ENCODE data around the gene PI4KA. TPM values are rescaled to one million over a fixed set of nuclear protein-coding genes. Genes with fewer than 3 reads are reported as not detected.

Gene PI4KA
- total RNA-seq, 6 donors from 2014 or later = 68.6 to 251 (median 89.5) TPM

GRCh38 chr22:20818471-20818870 lies 40.1 kb downstream of the PI4KA start:
- Histone ChIP-seq H3K4me1 (no peaks in the 10 kb centered on the region), H3K9me3 (no peaks in the 10 kb centered on the region), H3K27ac (no peak overlapping the region), H3K4me3 (no peak overlapping the region), H3K27me3 (no peaks in the 10 kb centered on the region), H3K36me3 (peaks cover 17 to 93% (median 63%) of the 10 kb centered on the region in 4 donors)
- WGBS, 2 donors = 89 to 90% methylated on average over 3 of the region's 3 CpGs
- DNase-seq (no peak), ATAC-seq (ENCODE audit: low FRiP score in 2 of 2) (no peak)
- TF ChIP-seq POLR2A (IDR thresholded peaks at IDR 0.05) (no peak), POLR2AphosphoS5 (IDR thresholded peaks at IDR 0.05) (no peak), EP300 (IDR thresholded peaks at IDR 0.05) (no peak), CTCF (IDR thresholded peaks at IDR 0.05) (no peak)

GRCh38 chr22:20816559-20816958 lies 42.1 kb downstream of the PI4KA start:
- Histone ChIP-seq H3K27me3 (no peaks in the 10 kb centered on the region), H3K36me3 (peaks cover 23 to 97% (median 68%) of the 10 kb centered on the region in 4 donors), H3K9me3 (no peaks in the 10 kb centered on the region), H3K27ac (no peak overlapping the region), H3K4me3 (no peak overlapping the region), H3K4me1 (no peaks in the 10 kb centered on the region)
- no peak for DNase-seq
- no peak for TF ChIP-seq EP300 (IDR thresholded peaks at IDR 0.05)
- no peak for TF ChIP-seq POLR2A (IDR thresholded peaks at IDR 0.05)
- no peak for TF ChIP-seq POLR2AphosphoS5 (IDR thresholded peaks at IDR 0.05)
- TF ChIP-seq CTCF (IDR thresholded peaks at IDR 0.05) = no peak
- WGBS, 2 donors = 97% methylated on average over 6 of the region's 6 CpGs
- ATAC-seq (ENCODE audit: low FRiP score in 2 of 2) = no peak

GRCh38 chr22:20815477-20816050 lies 43.0 kb downstream of the PI4KA start:
- H3K27me3 ChIP-seq = no peaks in the 10 kb centered on the region
- TF ChIP-seq CTCF (IDR thresholded peaks at IDR 0.05) (no peak), EP300 (IDR thresholded peaks at IDR 0.05) (no peak), POLR2A (IDR thresholded peaks at IDR 0.05) (no peak), POLR2AphosphoS5 (IDR thresholded peaks at IDR 0.05) (no peak)
- H3K27ac ChIP-seq = no peak overlapping the region
- 97% methylated on average over 8 to 9 of the region's 9 CpGs for WGBS, 2 donors
- no peak for DNase-seq
- no peak for ATAC-seq (ENCODE audit: low FRiP score in 2 of 2)
- H3K4me1 ChIP-seq = no peaks in the 10 kb centered on the region
- H3K9me3 ChIP-seq = no peaks in the 10 kb centered on the region
- peaks cover 23 to 97% (median 71%) of the 10 kb centered on the region in 4 donors for H3K36me3 ChIP-seq
- H3K4me3 ChIP-seq = no peak overlapping the region

- Histone ChIP-seq H3K4me1 (no peaks in the 10 kb centered on the region), H3K4me3 (no peak overlapping the region), H3K27ac (no peak overlapping the region), H3K36me3 (peaks cover 21 to 97% (median 71%) of the 10 kb centered on the region in 4 donors), H3K9me3 (no peaks in the 10 kb centered on the region), H3K27me3 (no peaks in the 10 kb centered on the region)
- WGBS, 2 donors = 87 to 94% methylated on average over 5 of the region's 5 CpGs
- TF ChIP-seq EP300 (IDR thresholded peaks at IDR 0.05) (no peak), POLR2A (IDR thresholded peaks at IDR 0.05) (no peak), POLR2AphosphoS5 (IDR thresholded peaks at IDR 0.05) (no peak), CTCF (IDR thresholded peaks at IDR 0.05) (no peak)
- no peak for ATAC-seq (ENCODE audit: low FRiP score in 2 of 2)
- no peak for DNase-seq
Measured at GRCh38 chr22:20814221-20814808, 44.3 kb downstream of the PI4KA start.

- 93 to 96% methylated on average over 4 of the region's 4 CpGs for WGBS, 2 donors
- ATAC-seq (ENCODE audit: low FRiP score in 2 of 2) (no peak), DNase-seq (no peak)
- no peak overlapping the region for H3K4me3 ChIP-seq
- no peaks in the 10 kb centered on the region for H3K27me3 ChIP-seq
- H3K4me1 ChIP-seq = no peaks in the 10 kb centered on the region
- TF ChIP-seq POLR2A (IDR thresholded peaks at IDR 0.05) (no peak), POLR2AphosphoS5 (IDR thresholded peaks at IDR 0.05) (no peak), EP300 (IDR thresholded peaks at IDR 0.05) (no peak), CTCF (IDR thresholded peaks at IDR 0.05) (no peak)
- peaks cover 8 to 94% (median 67%) of the 10 kb centered on the region in 4 donors for H3K36me3 ChIP-seq
- no peaks in the 10 kb centered on the region for H3K9me3 ChIP-seq
- no peak overlapping the region for H3K27ac ChIP-seq
Measured at GRCh38 chr22:20813056-20813455, 45.6 kb downstream of the PI4KA start.

Measured in upper lobe of left lung (tissue), 6 donors.